ENCODE measurements around the gene CEP68.
"Not testable (repeated sequence)": the region's sequence is repeated elsewhere in the genome, so short reads cannot be mapped to it uniquely, and the experiment has no call there.

Gene CEP68, protein sequence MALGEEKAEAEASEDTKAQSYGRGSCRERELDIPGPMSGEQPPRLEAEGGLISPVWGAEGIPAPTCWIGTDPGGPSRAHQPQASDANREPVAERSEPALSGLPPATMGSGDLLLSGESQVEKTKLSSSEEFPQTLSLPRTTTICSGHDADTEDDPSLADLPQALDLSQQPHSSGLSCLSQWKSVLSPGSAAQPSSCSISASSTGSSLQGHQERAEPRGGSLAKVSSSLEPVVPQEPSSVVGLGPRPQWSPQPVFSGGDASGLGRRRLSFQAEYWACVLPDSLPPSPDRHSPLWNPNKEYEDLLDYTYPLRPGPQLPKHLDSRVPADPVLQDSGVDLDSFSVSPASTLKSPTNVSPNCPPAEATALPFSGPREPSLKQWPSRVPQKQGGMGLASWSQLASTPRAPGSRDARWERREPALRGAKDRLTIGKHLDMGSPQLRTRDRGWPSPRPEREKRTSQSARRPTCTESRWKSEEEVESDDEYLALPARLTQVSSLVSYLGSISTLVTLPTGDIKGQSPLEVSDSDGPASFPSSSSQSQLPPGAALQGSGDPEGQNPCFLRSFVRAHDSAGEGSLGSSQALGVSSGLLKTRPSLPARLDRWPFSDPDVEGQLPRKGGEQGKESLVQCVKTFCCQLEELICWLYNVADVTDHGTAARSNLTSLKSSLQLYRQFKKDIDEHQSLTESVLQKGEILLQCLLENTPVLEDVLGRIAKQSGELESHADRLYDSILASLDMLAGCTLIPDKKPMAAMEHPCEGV

DNA sequence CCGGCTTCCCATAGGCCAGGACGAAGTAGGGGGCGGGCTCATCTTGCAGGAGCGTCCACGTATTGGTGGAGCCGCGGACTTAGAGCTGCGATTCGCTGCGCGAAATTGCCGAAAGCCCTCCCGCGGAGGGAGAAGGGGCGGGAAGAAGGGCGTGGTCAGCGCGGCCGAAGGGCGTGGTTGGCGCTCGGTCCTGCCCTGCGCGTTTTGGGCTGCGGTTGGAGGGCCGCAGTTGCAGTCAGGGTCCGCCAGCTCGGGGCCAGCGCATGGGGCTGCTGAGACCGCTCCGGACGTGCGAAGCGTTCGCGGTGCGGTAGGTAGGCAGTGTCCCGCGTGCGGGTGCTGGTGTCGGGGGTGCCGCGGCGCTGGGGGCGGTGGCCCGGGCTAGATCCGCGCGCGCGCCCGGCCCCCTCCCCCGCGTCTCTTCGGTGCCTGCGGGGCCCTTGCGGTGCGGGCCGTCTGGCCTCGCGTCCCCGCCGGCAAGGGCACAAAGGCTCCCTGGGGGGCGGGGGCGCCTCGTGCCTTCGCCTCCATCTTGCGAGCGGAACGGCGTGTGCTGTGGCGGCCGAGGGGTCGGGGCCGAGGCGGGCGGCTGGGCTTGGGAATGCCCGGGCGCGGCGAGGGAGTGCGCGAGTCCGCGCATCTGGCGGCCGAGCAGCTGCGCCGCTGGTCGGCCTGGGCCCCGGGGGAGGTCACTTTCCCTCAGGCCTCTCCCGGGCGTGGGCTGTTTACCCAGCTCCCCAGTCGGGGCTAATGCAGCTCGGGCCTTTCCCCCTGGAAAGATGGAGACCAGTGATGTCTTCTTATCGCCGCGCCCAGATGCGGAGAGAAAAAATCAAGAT lies at the start of gene CEP68:
TSS of gene CEP68 (plus strand) at position 202 of the 839 bp plus-strand sequence. CDS start 13,029 bp downstream, outside the sequence.
- DNase-seq (ENCODE audit: low read depth), result peak; percentile 98

DNA sequence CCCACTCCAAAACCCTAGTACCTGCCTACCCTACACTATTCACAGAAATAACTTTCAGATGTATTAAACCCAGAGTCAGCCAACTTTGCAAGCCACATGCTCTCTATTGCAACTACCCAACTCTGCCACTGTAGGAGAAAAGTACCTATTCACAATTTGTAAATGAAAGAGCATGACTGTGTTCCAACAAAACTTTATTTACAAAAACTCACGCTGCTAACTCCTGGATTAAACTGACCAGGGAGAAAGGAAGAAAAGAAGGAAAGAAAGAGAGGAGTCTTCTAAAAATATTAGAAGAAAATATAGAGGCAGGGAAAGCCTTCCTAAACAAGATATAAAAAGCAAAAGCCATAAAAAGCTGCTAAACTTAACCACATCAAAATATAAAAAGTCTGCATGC lies 42.4 kb upstream of the CEP68 start:
- no peak for DNase-seq (ENCODE audit: low read depth)

DNA sequence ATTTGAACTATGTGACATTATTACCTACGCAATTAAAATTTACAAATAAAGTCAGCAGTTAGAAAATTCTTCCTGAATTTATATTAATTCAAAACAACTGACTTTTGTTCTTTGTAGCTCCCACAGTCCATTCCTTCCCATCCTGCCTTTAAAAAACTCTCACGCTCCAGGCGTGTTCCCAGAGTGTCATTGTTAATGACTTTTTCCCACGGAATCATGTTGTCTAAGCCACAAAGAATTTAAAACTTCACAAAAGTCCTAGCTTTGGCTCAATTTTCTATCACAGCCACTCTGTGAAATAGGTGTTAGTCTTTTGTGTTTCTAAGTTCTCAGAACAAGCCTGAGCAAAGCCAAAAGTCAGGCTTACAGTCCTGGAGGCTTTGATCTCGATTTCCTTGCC lies 40.5 kb upstream of the CEP68 start:
- no peak for DNase-seq (ENCODE audit: low read depth)

DNA sequence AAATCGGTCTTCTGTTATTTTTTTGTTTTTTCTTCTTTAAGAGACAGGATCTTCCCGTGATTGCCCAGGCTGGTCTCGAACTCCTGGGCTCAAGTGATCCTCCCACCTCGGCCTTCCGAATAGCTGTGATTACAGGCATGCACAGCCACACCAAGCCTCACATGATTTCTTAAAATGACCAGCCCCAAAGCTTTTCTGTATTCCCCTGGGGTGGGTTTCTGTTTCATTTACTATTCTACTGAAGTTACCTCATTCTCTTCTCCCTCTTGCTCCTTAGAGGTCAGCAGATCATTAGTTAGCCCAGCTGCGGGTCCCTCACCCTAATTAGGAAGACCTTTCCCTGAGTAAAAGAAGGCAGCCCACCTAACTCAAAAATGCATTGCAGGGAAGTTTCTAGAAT lies 39.4 kb upstream of the CEP68 start:
- no peak for DNase-seq (ENCODE audit: low read depth)

DNA sequence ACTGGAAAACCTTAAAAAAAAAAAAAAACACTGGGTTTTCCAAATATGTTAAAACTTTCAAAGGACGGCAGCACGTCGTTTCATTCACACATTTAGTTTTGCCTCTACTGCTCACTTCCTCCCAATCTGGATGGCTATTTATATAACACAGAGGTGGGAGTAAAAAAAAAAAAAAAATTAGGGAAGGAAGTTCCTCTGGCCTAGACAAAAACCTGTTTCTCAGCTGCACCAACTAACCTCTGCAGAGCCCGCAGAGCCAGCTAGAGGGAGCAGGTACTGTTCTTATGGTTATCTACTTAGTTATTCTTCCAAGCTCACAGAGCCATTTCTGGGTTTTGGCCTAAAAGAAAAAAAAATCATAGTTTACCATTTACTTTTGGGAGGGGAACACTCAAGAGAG lies 38.9 kb upstream of the CEP68 start:
- peak; percentile 15 for DNase-seq (ENCODE audit: low read depth)

DNA sequence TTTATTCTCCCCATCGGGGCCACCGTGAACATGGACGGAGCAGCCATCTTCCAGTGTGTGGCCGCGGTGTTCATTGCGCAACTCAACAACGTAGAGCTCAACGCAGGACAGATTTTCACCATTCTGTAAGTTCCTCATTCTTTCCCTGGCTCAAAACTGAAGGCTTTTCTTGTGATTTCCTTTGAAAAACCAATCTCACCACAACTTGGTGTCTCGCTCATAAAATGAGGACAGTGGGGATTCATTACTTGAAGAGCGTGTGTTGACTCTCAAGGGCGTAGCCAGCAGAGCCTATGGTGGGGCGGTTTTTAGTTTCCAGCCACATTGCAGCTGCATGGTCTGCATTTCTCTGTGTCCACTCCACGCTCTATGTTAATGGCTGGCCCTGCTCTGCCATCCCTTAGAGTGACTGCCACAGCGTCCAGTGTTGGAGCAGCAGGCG lies 38.1 kb upstream of the CEP68 start:
- no peak for DNase-seq (ENCODE audit: low read depth)

DNA sequence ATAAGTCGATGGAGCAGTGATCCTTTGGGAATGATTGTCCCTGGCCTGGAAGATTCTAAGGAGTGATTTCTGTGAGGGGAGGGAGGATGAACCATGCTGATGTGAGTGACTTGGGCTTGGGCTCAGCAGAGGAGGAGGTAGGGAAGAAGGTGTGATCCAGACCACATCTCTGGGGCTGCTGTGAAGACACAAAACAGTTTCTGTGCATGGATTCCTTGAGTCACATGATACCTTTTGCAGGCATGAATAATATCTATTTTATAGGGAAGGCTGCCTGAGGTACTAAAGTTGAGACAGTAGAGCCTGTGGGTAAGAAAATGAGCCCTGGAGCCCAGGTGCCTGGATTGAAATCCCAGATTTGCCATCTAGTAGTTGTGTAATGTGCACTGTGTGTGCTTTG lies 37.2 kb upstream of the CEP68 start:
- no peak for DNase-seq (ENCODE audit: low read depth)

DNA sequence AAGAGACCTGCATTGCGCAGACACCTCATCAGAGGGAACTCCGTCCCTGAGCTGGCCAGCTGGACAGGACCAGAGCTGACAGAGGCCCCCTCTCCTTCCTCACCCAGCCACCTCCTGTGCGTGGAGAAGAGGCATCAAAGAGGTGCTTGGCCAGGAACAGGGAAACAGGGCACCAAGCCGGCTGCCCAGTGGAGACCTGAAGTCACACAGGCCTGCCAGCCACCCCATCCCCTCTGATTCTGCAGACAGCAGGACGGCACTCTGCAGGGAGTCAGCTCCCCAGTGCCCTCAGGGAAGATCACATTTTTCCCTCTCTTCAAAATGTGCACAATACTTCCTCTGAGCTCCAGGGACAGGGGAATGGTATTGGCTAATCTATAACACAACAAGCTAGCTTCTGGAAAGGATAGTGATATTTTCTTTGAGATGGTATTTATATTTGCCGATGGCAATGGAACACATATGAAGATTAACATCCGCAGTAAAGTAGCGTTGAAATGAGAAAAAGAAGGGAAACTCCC lies 36.5 kb upstream of the CEP68 start:
- DNase-seq (ENCODE audit: low read depth), result no peak

DNA sequence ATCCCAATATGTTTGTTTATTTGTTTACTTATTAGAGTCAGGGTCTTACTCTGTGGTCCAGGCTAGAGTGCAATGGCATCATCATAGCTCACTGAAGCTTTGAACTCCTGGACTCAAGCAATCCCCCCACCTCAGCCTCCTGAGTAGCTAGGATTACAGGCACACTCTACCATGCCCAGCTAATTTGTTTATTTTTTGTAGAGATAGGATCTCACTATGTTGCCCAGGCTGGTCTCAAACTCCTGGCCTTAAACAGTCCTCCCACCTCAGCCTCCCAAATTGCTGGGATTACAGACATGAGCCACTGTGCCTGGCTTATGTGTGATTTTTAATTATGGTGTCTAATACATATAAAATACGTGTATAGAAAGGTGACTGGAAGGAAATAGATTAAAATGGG lies 36.0 kb upstream of the CEP68 start:
- DNase-seq (ENCODE audit: low read depth), result not testable (repeated sequence)

DNA sequence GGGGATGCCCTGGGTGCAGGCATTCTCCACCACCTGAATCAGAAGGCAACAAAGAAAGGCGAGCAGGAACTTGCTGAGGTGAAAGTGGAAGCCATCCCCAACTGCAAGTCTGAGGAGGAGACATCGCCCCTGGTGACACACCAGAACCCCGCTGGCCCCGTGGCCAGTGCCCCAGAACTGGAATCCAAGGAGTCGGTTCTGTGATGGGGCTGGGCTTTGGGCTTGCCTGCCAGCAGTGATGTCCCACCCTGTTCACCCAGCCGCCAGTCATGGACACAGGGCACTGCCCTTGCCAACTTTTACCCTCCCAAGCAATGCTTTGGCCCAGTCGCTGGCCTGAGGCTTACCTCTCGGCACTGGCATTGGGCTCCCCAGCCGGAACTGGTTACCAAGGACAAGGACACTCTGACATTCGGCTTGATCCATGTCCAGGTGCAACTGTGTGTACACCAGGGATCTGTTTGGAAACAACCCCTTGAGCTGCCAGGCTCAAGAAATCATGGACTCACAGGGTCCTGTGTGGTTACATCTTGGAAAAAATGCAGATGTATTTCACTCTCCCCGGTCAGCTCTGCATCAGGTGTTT lies 35.2 kb upstream of the CEP68 start:
- DNase-seq (ENCODE audit: low read depth), result no peak

DNA sequence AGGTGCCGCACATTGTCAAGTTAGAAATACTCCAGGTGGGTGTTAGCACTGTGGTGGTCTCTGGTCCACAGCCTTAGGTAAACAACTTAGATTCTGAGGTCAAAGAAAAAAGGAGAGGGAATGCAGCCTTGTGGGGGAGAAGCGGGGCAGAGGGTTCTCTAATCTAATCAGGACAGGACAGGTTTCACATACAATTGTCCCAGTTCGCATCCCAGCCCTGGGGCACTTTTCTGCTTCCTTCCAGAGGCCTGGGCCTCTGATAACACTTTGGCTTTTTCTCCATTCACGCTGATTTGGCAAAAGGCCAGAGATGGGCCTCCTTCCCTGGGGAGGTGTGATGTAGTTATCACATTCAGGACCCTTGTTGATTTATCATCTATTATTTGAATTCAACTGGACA lies 34.5 kb upstream of the CEP68 start:
- DNase-seq (ENCODE audit: low read depth), result no peak

DNA sequence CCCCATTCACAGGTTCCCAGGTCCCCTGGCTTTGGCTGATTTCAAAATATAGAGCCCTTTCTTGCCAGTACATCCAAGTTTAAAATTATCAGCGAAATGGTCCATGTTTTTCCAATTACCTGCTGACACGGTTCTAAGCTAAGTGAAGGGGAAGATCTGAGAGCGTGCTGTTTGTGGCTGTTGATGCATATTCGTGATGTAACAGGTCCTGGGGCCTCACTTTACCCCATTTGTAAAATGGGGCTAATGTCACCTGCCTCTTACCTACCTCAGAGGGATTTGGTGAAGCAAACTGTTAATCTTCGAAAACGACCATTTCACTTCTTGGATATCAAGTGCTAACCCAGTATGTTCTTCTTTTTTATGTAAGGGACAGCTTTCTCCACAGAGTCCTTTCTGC lies 34.0 kb upstream of the CEP68 start:
- DNase-seq (ENCODE audit: low read depth), result no peak

DNA sequence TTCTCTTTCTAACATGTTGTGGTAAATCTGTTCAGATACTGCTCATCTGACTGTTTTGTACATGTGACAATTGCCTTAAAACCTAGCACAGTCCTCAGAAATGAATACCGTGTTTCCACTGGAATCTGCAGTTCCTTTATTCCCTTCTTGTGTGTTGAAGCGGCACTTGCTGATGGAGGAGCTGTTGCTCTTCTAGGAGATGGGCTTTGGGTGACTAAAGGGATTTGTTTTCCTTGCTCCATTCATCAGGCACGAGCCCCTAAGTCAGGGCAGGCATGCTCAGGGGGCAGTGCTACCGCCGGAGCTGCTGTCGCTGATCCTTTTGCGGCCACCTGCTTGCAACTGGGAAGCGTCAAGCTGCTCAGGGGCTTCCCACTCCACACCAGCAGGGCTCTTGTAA lies 32.5 kb upstream of the CEP68 start:
- DNase-seq (ENCODE audit: low read depth), result no peak

DNA sequence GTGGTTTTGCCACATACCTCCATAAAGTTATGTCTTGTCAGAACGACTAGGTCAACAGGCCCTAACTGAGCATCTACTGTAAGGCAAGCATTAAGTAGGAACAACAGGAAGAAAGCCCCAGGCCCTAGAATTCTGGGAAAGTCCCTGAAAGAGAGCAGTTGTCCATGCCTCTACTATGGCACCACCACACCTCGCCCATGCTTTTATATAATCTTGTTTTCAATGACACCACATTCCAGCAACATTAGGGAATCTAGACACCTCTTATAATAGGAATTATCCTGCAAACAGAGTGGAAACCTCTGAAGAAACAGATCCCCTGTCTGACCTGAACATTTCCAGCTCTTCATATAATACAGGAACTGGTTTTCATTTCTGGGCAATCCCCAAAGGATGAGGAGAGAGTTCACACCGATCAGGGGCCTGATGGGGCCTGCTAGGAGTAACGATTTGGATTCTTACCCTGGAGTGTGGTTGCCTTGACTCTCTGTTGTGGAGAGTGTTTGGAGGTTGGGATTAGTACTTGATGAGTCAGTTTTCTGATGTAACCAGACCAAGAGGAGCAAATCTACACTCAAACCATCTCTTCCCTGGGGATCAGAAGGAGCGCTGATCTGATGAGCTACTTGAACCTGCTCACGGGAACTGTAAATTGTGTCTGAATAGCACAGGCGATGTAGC lies 31.9 kb upstream of the CEP68 start:
- DNase-seq (ENCODE audit: low read depth), result peak; percentile 65

DNA sequence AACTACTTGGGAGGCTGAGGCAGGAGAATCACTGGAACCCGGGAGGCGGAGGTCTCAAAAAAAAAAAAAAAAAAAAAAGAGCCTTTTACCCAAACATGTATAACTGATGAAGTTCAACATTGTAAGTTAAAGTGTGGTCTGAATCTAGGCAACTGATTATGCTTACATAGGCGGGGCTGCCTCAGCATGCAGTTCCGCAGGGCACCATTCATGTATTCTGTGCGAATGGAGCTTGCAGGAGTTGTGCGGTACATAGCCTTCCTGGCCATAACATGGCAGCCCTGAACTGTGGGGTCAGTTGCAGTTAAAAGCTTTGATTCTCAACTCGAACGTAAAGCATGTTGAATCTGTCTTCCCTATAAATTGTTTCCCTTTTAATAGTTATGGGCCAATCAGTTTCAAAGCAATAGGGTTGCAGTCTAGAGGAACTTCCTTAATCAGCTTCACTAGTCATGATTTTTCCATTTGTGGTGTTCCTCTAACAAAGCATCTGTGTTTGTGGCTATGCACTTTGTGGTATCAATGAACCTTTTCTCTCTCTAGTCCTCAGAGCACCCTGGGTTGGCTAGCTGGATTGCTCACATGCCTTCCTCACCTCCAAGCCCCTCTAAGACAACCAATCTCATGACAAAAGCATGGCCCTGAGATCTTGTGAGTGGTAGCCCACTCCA lies 30.6 kb upstream of the CEP68 start:
- DNase-seq (ENCODE audit: low read depth), result no peak

DNA sequence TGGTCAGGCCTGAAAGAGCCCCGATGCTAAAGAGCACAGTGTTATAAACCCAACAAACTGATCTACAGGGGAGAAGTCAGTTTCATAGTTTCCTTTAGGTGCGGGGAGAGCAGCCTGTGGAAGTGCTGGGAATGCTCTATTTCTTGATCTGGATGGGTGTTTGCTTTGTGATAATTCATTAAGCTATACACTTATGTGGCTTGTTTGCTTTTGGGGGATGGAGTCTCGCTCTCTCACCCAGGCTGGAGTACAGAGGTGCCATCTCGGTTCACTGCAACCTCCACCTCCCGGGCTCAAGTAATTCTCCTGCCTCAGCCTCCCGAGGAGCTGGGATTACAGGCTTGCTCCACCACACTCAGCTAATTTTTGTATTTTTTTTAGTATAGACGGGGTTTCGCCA lies 30.1 kb upstream of the CEP68 start:
- DNase-seq (ENCODE audit: low read depth), result no peak

DNA sequence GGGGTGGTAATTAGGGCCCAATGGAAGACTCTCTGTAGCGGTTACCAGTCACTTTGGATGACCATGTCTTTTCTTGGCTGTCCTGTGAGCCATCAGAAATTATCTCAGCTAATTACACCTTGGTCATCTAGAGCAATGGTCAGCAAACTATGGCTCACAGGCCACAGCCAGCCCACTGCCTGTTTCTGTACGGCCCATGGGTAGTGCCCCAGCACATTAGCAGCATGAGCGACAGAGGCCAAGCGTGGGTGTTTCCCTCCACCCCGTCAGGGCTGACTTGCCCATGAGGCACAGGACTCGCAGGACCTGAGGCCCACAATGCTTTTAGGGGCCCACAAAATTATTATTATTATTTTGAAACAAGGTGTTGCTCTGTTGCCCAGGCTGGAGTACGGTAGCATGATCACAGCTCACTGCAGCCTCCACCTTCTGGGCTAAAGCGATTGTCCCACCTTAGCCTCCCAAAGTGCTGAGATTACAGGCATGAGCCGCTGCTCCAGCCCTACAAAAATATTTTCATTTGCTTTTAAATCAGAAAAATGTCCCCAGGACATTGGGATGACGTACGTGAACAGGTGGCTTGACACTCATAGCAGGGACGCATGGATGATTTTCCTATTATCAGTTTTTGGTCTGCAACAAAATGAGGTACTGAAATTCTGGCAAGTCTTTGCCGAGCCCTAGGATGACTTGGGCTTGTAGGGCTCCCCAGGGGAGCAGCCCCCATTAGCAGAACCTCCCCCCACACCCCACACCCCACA lies 29.3 kb upstream of the CEP68 start:
- no peak for DNase-seq (ENCODE audit: low read depth)

DNA sequence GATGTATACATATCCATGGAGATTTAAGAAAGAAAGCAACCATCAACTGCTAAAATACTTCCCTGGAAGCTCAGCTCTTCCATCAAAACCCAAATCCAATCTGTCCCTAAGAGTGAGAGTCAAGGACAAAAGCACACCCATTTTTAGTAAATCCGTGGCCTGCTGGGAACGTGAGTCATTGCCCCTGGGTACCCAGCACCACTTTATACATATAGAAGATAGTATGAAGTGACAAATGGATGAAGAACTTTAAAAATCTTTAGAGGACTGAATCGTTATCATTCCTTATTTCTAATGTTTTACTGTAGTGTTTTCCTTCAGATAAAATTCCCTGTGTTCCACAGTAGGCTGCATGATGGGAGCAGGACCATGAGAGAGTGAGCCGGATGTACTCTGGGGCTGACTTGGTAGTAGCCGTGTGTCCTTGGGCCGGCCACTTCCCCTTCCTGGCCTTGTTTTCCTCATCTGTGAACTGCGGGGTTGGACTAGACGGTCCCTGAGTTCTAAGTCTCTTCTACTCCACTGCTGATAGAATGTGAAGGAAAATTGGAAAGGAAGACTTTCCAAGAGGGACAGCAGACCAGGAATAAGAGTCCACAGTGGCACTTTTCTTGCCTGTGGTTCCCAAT lies 28.5 kb upstream of the CEP68 start:
- DNase-seq (ENCODE audit: low read depth), result no peak

All from ELR (cell line).